Measurements from ENCODE around the gene FRMD4A.

The FRMD4A gene

DNA sequence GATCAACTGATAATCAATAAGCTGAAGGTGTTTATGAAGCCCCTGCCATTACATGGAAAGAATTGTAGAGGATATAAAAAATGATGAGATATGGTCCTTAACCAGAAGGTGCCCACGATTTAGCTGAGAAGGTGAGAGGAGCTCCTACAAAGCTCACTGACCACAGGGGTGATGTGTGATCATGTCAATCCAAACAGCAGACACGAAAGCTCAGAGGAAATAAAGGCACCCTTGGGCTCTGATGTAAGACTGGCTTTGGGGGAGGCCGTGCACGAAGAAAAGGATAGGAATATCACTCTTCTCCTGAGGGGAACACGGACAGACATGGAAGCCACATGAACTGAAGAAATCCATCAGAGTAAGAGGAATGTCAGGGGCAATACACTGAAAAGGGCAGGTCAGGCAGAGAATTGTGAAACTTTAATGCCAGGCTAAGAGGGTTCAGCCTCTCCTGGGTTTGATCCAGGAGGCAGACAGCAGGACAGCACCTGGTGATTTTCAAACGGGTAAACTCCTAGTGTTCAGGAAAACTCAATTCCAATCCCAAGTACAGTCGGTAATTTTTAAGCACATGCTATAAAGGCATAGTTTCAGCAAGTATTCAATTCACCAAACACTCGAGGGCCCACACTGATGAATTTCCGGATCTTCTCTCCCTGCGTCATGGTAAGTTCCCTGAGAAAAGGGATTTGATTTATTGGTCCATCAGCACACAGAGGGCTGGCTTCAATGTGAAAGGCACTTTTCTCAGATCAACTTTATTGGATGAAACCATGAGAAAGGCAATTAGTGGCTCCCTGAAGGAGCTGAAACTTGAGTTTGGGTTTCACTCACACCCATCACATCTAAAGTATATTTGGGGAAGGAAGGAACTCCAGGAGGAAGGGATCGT lies 580.2 kb downstream of the FRMD4A start:
- no peaks in the 10 kb centered on the region for H3K4me1 ChIP-seq (ENCODE audit: control insufficient read depth, low read length)
- no peak overlapping the region for H3K4me3 ChIP-seq (ENCODE audit: low read length)
- H4K20me1 ChIP-seq (ENCODE audit: control insufficient read depth, insufficient read depth, low read depth, low read length) = no peaks in the 10 kb centered on the region
- no peak overlapping the region for H3K27ac ChIP-seq (ENCODE audit: low read depth, low read length)
- no peaks in the 10 kb centered on the region for H3F3A ChIP-seq (ENCODE audit: control insufficient read depth, insufficient read depth)
- H3K4me2 ChIP-seq (ENCODE audit: low read length) = no peak overlapping the region
- no peaks in the 10 kb centered on the region for H3K9me2 ChIP-seq (replicated peaks; ENCODE audit: control insufficient read depth, low read length)
- peaks cover 44% of the 10 kb centered on the region for H3K27me3 ChIP-seq (ENCODE audit: control insufficient read depth, low read length)
- TF ChIP-seq, protein P1, sequence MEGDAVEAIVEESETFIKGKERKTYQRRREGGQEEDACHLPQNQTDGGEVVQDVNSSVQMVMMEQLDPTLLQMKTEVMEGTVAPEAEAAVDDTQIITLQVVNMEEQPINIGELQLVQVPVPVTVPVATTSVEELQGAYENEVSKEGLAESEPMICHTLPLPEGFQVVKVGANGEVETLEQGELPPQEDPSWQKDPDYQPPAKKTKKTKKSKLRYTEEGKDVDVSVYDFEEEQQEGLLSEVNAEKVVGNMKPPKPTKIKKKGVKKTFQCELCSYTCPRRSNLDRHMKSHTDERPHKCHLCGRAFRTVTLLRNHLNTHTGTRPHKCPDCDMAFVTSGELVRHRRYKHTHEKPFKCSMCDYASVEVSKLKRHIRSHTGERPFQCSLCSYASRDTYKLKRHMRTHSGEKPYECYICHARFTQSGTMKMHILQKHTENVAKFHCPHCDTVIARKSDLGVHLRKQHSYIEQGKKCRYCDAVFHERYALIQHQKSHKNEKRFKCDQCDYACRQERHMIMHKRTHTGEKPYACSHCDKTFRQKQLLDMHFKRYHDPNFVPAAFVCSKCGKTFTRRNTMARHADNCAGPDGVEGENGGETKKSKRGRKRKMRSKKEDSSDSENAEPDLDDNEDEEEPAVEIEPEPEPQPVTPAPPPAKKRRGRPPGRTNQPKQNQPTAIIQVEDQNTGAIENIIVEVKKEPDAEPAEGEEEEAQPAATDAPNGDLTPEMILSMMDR (IDR thresholded peaks at IDR 0.05; ENCODE audit: low read depth, low read length, poor library complexity, severe bottlenecking) = no peak
- TF ChIP-seq EZH2phosphoT487 (IDR thresholded peaks at IDR 0.05; ENCODE audit: borderline replicate concordance, low read length) = no peak
- H3K36me3 ChIP-seq (ENCODE audit: control insufficient read depth, low read length) = no peaks in the 10 kb centered on the region
- no peaks in the 10 kb centered on the region for H3K9me3 ChIP-seq (ENCODE audit: control insufficient read depth, insufficient read depth, low read length)
- H3K79me2 ChIP-seq (ENCODE audit: control insufficient read depth, low read length) = no peaks in the 10 kb centered on the region

DNA sequence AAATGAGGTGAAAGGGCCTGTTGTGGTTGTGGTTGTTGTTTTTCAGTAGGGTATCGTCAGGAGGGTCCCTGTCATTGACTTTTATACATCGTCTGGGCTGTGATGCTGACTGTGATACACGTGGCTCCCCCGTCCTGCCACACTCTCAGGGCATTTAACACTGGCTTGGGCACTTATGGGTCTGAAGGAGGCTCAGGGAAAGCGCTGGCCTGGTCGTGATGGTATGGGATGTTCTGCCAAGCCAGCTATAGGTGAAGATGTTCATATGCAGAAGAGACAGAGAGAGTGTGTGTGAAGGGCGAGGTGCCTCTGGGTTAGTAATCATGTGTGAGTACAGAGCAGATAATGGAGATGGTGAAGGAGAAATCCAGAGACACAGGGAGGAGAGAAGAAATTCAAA lies 585.5 kb downstream of the FRMD4A start:
- Histone ChIP-seq H3K4me2 (ENCODE audit: low read length) (no peak overlapping the region), H3K79me2 (ENCODE audit: control insufficient read depth, low read length) (no peaks in the 10 kb centered on the region), H3K36me3 (ENCODE audit: control insufficient read depth, low read length) (no peaks in the 10 kb centered on the region), H3K4me1 (ENCODE audit: control insufficient read depth, low read length) (no peaks in the 10 kb centered on the region), H3F3A (ENCODE audit: control insufficient read depth, insufficient read depth) (no peaks in the 10 kb centered on the region), H3K27ac (ENCODE audit: low read depth, low read length) (no peak overlapping the region), H4K20me1 (ENCODE audit: control insufficient read depth, insufficient read depth, low read depth, low read length) (0 out of 2 replicates have a peak, but pooled peaks cover 3% of the 10 kb centered on the region), H3K9me2 (replicated peaks; ENCODE audit: control insufficient read depth, low read length) (no peaks in the 10 kb centered on the region), H3K4me3 (ENCODE audit: low read length) (no peak overlapping the region), H3K27me3 (ENCODE audit: control insufficient read depth, low read length) (peaks cover 58% of the 10 kb centered on the region), H3K9me3 (ENCODE audit: control insufficient read depth, insufficient read depth, low read length) (no peaks in the 10 kb centered on the region)
- TF ChIP-seq, protein P1 (IDR thresholded peaks at IDR 0.05; ENCODE audit: low read depth, low read length, poor library complexity, severe bottlenecking) = no peak
- TF ChIP-seq EZH2phosphoT487 (IDR thresholded peaks at IDR 0.05; ENCODE audit: borderline replicate concordance, low read length) = no peak

DNA sequence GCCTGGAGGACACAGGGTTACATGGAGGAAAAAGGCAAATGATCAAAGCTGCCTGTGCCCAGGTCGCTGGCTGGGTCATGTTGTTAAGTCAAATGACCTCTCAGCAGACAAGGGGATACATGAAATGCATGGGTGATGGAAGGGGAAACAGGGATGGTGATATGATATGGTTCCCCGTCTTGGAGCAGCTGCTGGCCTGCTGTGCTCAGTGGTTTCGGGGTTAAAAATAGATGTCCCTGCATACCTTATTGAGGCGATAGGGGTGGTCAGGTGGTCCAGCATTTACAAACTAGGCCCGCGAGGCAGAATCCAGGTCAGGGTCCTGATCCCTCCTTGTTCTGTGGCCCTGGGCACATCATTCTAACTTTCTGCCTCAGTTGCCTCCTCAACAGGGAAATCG lies 586.8 kb downstream of the FRMD4A start:
- Histone ChIP-seq H3K4me2 (ENCODE audit: low read length) (no peak overlapping the region), H3K27ac (ENCODE audit: low read depth, low read length) (no peak overlapping the region), H3K4me3 (ENCODE audit: low read length) (no peak overlapping the region), H3F3A (ENCODE audit: control insufficient read depth, insufficient read depth) (no peaks in the 10 kb centered on the region), H3K27me3 (ENCODE audit: control insufficient read depth, low read length) (peaks cover 57% of the 10 kb centered on the region), H3K4me1 (ENCODE audit: control insufficient read depth, low read length) (no peaks in the 10 kb centered on the region), H3K9me3 (ENCODE audit: control insufficient read depth, insufficient read depth, low read length) (no peaks in the 10 kb centered on the region), H3K79me2 (ENCODE audit: control insufficient read depth, low read length) (no peaks in the 10 kb centered on the region), H3K36me3 (ENCODE audit: control insufficient read depth, low read length) (no peaks in the 10 kb centered on the region), H4K20me1 (ENCODE audit: control insufficient read depth, insufficient read depth, low read depth, low read length) (0 out of 2 replicates have a peak, but pooled peaks cover 3% of the 10 kb centered on the region), H3K9me2 (replicated peaks; ENCODE audit: control insufficient read depth, low read length) (no peaks in the 10 kb centered on the region)
- TF ChIP-seq EZH2phosphoT487 (IDR thresholded peaks at IDR 0.05; ENCODE audit: borderline replicate concordance, low read length) = no peak
- TF ChIP-seq, protein P1 (IDR thresholded peaks at IDR 0.05; ENCODE audit: low read depth, low read length, poor library complexity, severe bottlenecking) = no peak
